GM18868 (cell line): ENCODE results near the gene RBM33.
A peak's percentile ranks its signal among the peaks of the same experiment; 100 is the strongest.
"Not testable (repeated sequence)": the region's sequence is repeated elsewhere in the genome, so short reads cannot be mapped to it uniquely, and the experiment has no call there.

Experiments used
- ATAC-seq: cut with Tn5 transposase; IDR thresholded peaks from one replicate; pipeline ENCODE4 v1.9.1; 2021; ENCODE audit warnings: mild to moderate bottlenecking, moderate library complexity; ENCODE audit not compliant: unreplicated experiment

Gene RBM33

DNA sequence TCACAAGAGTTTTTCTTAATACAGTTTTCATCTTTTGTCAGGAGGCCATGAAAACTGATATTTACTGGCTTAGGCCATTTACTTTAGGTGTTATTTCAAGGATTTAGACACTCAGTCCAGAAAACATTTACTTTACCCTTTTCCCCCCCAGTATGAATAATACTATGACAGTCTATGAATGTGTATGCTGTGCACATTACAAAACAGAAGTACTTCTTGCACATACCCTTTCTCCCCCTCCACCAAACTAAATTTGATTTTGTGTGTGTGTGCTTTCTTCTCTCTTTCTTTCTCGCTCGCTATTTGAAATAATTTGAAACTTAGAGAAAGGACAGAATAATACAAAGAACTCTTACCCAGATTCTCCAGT, 41.3 kb downstream of the RBM33 start:
- ATAC-seq: peak; percentile 30

DNA sequence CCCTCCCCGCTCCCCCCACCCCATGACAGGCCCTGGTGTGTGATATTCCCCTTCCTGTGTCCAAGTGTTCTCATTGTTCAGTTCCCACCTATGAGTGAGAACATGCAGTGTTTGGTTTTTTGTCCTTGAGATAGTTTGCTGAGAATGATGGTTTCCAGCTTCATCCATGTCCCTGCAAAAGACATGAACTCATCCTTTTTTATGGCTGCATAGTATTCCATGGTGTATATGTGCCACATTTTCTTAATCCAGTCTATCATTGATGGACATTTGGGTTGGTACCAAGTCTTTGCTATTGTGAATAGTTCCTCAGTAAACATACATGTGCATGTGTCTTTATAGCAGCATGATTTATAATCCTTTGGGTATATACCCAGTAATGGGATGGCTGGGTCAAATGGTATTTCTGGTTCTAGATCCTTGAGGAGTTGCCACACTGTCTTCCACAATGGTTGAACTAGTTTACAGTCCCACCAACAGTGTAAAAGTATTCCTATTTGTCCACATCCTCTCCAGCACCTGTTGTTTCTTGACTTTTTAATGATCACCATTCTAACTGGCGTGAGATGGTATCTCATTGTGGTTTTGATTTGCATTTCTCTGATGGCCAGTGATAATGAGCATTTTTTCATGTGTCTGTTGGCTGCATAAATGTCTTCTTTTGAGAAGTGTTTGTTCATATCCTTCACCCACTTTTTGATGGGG, 42.3 kb downstream of the RBM33 start:
- not testable (repeated sequence) for ATAC-seq

DNA sequence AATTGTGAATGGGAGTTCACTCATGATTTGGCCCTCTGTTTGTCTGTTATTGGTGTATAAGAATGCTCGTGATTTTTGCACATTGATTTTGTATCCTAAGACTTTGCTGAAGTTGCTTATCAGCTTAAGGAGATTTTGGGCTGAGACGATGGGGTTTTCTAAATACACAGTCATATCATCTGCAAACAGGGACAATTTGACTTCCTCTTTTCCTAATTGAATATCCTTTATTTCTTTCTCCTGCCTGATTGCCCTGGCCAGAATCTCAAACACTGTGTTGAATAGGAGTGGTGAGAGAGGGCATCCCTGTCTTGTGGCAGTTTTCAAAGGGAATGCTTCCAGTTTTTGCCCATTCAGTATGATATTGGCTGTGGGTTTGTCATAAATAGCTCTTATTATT, 43.8 kb downstream of the RBM33 start:
- not testable (repeated sequence) for ATAC-seq

GRCh38 chr7:155690655-155691054, 46.2 kb downstream of the RBM33 start:
- ATAC-seq: not testable (repeated sequence)

- ATAC-seq: no peak
These were observed 47.9 kb downstream of the RBM33 start for GRCh38 chr7:155692317-155692716.

- no peak for ATAC-seq
These were observed 49.4 kb downstream of the RBM33 start for GRCh38 chr7:155693826-155694225.

DNA sequence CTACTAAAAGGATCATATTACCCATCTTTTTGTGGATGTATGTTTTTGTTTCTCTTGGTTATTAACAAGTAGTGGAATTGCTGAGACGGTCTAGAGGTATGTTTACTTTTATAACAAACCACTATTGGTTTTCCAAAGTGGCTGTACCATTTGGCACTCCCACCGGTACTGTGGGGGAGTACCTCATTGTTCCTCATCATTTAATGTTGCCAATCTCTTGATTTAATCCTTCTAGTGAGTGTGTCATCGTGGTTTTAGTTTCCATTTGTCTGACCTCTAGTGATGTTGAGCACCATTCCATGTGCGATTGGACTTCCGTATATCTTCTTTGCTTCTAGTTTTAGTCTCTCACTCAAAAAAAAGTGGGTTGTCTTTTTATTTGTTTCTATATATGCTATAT, 50.4 kb downstream of the RBM33 start:
- no peak for ATAC-seq

GRCh38 chr7:155696747-155697146, 52.3 kb downstream of the RBM33 start:
- no peak for ATAC-seq

DNA sequence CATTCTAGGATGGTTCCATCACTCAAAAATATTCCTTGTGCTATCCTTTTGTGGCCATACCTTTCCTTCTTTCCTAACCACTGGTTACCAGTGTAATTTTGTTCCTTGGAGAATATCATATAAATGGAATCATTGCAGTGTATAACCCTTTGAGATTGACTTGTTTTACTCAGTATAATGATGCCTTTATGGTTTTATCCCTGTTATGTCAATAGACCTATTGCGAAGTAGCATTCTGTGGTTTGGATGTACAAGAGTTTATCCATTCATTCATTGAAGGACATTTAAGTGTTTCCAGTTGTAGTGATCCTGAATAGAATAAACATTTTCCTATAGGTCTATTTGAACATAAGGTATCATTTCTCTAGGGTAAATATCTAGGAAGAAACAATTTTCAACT, 54.2 kb downstream of the RBM33 start:
- no peak for ATAC-seq

DNA sequence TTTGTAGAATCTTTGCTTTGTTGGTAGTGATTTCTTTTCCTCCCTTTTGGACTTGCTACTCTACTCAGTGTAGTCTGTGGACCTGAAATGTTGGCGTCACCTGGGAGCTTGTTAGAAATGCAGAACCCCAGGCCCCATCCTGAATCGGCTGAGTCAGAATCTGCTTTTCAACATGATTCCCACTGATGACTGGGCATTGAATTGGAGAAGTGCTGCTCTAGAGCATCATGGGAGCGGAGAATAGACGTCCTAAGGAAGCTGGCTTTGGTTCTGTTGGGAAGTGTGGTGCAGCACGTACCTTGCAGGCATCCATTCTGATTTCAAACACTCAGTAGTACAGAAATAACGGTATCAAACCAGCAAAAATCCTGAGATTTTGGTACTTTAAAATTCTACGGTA, 54.7 kb downstream of the RBM33 start:
- no peak for ATAC-seq

GRCh38 chr7:155700847-155701246, 56.4 kb downstream of the RBM33 start:
- no peak for ATAC-seq

DNA sequence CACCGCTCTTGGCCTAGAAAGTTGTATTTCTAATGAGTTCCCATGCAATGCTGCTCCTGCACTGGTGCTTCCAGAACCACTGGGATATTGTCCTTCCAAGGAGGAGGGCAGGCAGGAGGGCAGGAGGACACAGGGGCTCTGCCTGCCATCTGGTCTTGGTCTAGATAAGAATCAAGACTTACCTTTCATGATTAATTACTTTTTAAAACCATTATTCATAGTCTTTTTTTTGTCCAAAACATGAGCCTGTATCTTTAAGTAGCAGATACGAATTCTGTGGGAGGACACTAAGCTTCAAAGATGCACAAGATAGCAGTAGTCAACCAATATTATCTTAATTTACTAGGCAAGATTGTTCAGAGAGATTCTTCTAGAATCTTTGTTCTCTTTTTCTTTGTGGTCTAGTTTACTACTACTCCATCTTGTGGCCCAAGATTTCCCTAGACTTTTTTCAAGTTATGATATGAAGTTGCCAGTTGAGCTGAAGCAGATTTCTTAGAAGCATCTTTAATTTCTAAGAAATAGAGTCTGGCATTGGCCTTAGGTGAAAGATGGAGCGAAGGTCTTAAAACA, 57.6 kb downstream of the RBM33 start:
- ATAC-seq: no peak

GRCh38 chr7:155702616-155703015, 58.2 kb downstream of the RBM33 start:
- ATAC-seq: no peak

- no peak for ATAC-seq
These were observed 61.3 kb downstream of the RBM33 start for GRCh38 chr7:155705623-155706360.

DNA sequence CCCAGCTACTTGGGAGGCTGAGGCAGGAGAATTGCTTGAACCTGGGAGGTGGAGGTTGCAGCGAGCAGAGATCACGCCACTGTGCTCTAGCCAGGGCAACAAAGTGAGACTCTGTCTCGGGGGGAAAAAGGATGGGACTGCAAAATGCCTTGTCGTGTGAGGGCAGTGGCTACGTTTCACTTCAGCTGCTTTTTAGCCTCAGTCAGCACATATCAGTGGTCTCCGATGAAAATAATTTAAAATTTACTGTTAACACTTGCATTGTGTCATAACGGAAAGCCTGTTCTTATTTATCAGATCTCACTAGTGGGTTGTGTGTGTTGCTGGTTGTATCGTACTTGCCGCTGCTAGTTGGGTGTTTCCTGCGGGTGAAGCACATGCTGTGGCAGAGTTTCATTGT, 61.9 kb downstream of the RBM33 start:
- ATAC-seq: no peak

- ATAC-seq: no peak
These were observed 65.0 kb downstream of the RBM33 start for GRCh38 chr7:155709453-155709852.

DNA sequence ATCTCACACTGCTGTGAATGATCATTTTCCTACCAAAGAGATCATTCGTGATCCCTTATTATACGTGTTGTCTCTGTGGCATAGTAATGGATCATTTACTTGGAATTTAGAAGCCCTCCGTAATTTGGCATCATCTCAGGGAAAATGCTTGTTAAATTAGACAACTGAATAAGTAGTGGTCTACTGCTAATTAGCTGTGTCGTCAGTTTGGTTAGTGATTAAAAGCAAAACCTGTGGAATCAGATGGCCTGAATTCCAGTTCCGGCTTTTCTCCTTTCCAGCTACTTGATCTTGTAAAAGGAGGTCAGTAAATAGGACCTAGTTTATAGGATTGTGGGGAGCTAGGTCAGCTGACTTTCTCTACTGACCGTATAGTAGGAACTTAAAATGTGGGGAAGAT, 65.6 kb downstream of the RBM33 start:
- ATAC-seq: no peak

DNA sequence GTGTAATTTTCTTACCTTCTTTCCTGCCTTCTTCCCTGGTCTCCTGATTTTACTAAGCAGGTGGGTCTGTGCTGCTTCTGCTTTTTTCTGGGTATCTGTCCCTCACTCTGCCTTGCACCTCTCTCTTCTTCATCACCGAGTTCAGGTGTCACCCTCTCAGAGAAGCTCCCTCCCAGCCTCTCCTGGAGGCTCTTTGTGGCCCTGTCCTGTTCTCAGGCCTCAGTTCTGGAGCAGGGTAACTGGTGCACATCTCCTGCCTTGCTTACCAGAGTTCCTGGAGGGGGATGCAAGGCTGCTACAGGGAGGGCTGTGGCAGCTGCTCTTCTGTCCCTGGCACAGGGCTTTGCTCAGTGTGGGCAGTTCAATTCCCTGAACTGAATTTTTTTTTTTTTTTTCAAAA, 66.1 kb downstream of the RBM33 start:
- peak; percentile 75 for ATAC-seq

GRCh38 chr7:155711081-155711480, 66.6 kb downstream of the RBM33 start:
- ATAC-seq: no peak

DNA sequence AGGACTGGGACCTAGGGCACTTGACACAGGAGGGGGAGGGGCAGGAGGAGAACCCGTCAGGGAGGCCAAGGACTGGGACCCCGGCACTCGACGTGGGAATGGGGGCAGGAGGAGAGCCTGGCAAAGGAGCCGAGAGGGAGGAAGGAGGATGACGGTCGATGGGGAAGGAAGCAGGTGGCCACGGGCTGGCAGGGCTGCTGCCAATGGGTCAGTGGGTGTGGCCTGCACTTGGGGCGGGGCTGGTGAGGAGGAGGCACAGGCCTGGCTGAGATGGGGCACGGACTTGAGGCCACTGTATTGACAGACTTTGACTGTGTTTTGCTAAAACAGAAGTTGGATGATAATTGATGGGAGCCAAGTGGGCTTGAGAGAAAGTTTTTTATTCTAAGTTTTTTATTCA, 68.9 kb downstream of the RBM33 start:
- ATAC-seq: no peak

GRCh38 chr7:155714702-155715101, 70.2 kb downstream of the RBM33 start:
- no peak for ATAC-seq

- ATAC-seq: no peak
These were observed 70.8 kb downstream of the RBM33 start for GRCh38 chr7:155715111-155715805.
